Measurements from ENCODE around the gene AGAP6.
"Not testable (repeated sequence)": the region's sequence is repeated elsewhere in the genome, so short reads cannot be mapped to it uniquely, and the experiment has no call there.

The AGAP6 gene

DNA sequence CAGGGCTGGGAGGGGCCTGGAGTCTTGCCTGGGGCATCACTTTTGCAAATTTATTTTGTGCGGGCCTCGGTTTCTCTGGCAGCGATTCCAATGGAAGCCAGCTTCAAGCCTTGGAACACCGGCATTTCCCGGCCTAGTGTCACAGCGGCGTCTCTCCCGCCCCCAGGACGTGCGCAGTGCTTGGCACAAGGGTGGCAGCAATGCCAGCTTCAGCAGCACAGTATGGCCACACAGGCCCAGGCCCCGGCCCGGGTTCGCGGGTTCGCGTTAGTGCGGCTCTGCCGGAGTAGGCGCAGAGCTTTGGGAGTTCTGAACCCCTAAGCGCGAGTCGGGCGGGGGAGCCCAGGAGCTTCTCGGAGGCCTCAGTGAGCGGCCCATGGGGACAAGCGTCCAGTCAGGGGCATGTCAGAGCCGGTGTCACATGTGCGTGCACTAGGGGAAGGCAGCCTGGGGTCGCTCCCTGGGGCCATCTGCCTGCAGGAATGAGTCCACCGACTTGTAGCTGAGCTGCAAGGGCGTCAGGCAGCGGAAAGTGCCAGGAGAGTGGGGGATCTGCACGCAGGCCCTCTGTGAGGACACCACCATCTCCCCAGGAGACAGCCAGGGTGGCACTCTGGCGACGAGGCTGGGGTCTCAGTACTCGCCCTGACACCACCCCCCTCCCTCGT lies 36.6 kb downstream of the AGAP6 start:
- DNase-seq (ENCODE audit: low read depth in 2 of 2, low spot score in 1 of 2) = not testable (repeated sequence)

DNA sequence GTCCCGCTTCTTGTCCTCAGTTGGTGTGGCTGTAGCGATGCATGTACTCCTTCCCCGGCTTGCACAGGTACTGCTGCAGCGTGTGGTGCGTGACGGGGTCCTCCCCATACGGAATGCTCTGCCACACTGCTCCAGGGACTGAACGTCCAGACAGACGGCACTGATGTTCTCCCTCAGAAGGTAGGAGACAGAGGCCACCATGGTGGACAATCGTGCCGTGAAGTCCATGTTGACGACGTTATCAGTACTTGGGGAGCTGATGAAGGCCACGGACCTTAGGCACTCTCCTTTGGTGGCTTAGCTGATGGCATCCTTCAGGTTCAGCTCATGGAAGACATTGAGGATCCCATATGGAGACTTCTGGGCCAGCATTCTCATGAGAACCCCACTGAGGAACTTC lies 37.4 kb downstream of the AGAP6 start:
- no peak for DNase-seq (ENCODE audit: low read depth in 2 of 2, low spot score in 1 of 2)

DNA sequence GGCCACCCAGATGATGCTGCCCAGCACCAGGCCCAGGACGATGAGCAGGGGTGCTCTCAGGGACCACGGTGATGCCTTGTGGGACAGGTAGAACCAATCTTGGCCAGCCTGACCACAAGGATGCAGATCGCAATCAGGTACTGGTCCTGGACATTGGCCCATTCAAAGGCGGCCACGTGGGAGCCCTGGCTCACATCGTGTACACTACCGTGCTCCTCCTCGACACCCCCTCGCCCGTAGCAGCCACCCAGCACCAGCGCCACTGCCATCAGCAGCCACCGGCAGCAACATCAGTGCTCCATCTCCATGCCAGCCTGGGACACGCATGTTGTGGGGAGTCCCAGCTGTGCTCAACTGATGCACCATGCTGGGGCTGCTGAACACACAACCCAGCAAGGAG lies 39.0 kb downstream of the AGAP6 start:
- DNase-seq (ENCODE audit: low read depth in 2 of 2, low spot score in 1 of 2) = no peak

DNA sequence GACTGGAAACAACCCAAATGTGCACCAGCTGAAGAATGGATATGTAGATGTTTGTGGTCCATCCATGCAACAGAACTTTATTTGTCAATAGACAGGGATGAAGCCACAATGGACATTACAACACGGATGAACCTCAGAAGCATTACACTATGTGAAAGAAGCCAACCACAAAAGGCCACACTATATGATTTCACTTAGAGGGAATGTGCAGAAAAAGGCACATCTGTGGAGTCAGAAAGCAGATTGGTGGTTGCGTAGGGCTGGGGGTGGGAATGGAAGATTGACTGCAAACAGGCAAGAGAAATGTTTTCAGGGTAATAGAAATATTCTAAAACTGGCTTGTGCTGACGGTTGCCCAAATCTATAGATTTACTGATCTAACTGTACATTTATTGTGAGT lies 45.3 kb downstream of the AGAP6 start:
- no peak for DNase-seq (ENCODE audit: low read depth in 2 of 2, low spot score in 1 of 2)

DNA sequence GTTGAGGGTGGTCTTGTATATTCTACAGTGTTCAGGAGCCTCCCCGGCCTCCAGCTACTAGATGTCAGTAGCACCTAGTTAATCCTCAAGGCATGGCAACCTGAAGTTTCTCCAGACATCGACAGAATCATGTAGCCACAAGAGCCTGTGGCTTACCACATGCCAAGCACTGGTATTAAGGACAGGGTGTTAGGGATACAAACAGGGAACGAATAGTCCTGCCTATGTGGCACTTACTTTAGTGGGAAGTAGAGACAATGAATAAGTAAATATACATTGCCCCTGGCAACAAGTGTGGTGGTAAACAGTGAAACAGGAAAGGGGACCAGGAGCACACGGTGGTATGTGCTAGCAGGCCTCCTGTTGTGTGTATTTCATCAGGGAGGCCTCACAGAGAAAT lies 47.1 kb downstream of the AGAP6 start:
- DNase-seq (ENCODE audit: low read depth in 2 of 2, low spot score in 1 of 2) = not testable (repeated sequence)

DNA sequence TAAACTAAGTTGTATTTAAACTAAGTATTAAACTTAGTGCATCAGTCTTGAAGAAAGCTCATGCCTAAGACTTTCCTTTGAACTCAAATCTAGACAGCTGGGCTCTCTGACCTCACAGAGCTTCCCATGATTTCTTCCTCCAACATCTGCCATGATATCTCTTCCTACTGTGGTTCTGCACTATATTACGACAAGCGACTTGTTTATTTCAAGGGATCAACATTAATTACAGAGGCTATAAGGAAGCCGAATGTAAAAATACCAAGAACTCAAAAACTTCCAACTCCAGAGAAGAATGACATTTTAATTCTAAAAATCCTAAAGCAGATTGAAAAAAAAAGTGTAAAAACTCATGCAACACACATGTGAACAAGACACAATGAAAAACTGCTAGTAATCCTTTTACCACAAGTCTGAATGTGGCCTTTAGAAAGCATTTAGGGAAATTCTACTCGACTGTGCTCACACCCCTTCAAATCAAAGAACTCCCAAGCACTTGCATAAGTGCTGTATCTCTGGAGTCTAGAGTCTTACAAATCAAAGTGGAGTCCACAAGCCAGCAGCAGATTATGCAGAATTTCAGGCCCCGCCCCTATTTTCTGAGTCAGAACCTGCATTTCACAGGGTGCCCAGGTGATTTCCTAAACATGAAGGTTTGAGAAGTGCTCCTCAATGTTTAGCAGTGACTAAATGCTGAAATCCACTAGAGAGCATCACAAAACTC lies 56.9 kb downstream of the AGAP6 start:
- no peak for DNase-seq (ENCODE audit: low read depth in 2 of 2, low spot score in 1 of 2)

DNA sequence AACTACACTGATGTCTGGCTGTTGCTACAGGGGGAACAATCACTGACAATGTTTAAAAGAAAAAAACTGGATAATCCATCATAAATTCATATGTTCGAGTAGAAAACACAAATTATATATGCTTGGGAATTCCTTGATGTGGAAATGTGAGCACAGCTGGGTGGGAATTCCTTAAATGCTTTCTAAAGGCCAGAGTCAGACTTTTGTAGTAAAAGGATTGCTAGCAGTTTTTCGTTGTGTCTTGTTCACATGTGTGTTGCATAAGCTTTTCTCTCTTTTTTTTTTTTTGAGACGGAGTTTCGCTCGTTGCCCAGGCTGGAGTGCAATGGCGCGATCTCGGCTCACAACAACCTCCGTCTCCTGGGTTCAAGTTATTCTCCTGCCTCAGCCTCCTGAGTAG lies 58.3 kb downstream of the AGAP6 start:
- DNase-seq (ENCODE audit: low read depth in 2 of 2, low spot score in 1 of 2) = not testable (repeated sequence)

DNA sequence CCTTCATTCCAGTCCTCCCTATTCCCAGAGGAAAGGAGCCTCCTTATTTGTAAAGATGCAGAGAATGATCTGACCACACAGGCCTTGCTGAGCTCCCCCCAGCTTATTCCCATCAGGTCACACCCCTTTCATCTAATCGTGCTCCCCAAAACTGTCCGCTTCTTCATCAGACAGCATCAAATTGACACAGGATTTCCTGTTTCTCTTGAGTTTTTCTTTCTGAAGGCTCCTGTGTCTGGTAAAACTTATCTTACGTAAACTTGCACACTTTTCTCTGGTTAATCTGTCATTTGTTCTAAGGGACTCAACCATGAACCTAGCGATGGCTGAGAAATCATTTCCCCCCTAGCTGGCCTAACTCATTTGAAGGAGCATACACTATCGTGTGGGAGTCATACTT lies 59.4 kb downstream of the AGAP6 start:
- DNase-seq (ENCODE audit: low read depth in 2 of 2, low spot score in 1 of 2) = not testable (repeated sequence)

DNA sequence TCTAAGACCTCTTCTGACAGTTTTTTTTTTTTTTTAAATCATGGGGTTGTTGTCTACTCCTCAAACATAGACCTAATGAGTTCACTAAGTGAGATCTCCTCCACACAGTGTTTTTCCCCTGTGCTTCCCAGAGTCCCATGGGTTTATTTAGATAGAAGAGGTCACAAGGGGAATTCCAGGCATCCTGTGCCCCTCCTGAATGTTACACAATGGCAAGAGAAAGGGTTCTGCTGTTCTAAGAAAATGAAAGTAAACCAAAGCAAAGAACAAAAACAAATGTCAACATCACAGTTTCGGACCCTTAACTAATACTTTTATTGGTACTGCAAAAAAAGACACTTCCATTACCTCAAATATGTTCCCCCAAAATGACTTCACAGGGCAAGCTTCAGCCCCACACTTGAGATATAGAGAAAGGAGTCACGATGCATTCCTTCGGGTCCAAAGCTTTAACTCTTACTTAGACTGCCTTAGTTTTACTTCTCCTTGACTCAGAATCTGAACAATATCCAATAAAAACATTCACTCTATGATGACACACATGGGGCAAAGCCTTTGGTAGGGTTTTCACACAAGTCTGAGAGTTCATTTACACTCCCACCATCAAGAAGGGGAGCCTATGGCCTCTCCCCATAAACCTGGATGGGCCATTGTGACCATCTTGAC lies 63.9 kb downstream of the AGAP6 start:
- not testable (repeated sequence) for DNase-seq (ENCODE audit: low read depth in 2 of 2, low spot score in 1 of 2)

DNA sequence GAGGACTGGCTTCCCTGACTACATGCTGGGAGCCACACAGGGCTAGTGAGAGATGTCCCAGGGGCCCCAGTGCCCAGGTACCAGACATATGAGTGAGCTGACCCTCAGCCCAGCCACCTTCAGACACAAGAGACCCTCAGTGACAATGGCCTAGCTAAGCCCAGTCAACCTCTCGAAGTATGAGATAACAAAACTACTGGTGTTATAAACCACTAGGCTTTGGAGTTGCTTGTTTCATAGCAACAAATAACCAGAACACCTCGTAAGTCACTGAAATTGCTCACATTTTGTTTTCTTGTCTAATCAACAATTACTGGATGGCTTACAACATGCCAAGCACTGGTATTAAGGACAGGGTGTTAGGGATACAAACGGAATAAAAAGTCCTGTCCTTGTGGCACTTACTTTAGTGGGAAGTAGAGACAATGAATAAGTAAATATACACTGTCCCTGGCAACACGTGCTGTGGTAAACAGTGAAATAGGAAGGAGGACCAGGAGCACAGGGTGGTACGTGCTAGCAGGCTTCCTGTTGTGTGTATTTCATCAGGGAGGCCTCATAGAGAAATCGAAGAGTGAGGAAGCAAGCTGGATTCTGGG lies 64.7 kb downstream of the AGAP6 start:
- DNase-seq (ENCODE audit: low read depth in 2 of 2, low spot score in 1 of 2) = not testable (repeated sequence)

DNA sequence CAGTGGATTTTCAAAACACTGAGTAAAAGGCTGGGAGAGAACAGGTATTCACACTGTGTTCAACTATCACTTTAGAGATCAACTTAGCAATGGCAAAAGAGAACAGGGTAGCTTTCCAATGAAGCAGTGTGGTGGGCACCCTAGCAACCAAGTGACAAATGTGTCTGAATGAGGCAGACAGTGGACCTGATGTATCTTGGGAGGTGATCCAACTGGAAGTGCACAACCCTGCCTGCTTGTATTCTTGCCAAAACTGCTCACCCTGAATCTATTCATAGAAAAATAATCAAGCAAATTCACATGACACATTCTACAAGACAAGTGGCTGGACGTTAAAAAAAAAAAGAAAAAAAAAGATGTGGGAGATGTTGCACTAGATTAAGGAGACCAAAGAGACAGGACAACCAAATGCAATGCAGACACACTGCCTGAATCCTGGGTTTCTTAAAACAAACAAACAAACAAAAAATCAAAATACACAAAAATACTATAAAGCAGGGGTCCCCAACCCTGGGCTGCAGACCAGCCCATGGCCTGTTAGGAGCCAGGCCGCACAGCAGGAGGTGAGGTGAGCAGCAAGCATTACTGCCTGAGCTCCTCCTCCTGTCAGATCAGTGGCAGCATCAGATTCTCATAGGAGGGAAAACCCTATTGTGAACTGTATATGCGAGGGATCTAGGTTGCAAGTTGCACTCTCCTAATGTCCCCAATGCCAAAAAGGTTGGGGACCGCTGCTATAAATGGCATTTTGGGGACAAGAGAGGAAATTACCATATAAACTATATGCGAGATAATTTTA lies 67.5 kb downstream of the AGAP6 start:
- DNase-seq (ENCODE audit: low read depth in 2 of 2, low spot score in 1 of 2) = not testable (repeated sequence)

DNA sequence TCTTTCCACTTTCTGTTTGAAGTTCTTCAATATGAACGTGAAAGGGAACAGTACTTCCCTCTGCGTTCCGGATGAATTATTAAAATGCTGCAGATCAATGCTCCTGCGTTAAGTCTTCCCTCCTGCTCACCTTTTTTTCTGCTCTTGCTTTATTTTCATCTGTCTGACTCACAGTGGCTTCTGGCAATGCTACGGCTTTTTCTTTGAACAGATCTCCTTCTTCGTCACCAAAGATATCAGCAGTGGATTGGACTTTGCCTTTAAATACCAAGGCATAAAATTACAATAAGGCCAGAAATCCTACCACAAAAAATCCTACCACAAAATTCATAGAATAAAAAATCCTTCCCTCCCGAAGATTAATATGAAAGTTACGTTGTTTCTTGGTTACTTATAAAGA lies 68.4 kb downstream of the AGAP6 start:
- DNase-seq (ENCODE audit: low read depth in 2 of 2, low spot score in 1 of 2) = not testable (repeated sequence)

DNA sequence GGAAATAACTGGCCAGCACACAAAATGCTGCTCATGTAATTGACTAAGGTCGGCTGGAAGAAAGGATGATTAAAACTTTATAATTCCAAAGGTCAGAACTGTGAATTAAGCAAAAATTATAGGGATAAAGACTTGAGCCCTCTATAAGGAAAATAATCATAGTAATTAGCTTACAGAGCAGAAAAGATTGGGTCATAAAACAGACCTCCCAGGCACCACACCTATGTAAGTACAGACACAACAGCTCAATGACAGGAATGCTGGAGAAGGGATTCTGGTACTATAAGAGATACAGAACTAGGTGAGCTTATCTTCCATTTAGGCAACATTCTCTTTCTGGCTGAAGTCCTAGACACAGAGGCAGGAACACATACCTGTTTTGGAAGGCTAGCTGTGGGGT lies 70.5 kb downstream of the AGAP6 start:
- not testable (repeated sequence) for DNase-seq (ENCODE audit: low read depth in 2 of 2, low spot score in 1 of 2)

DNA sequence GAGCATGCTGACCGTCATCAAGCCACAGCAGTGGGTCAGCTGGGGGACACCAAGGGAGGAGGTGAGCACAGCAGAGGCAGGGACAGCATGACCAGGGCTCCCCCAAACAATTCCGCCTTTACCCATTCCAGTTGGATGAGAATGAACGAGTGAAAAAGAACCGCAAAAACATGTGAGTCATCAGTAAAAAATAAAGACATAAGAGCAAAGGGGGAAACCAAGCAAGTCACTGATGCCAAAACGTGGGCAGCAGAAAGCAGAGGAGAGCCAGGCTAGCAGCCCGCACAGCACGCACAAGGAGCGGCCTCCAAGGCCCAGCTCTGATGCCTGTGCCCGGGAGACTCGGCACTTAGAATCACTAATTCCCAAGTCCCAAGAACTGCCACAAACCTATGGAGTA lies 71.7 kb downstream of the AGAP6 start:
- not testable (repeated sequence) for DNase-seq (ENCODE audit: low read depth in 2 of 2, low spot score in 1 of 2)

Measured in stimulated activated CD8-positive, alpha-beta memory T cell treated with anti-CD3 and anti-CD28 coated beads, Interleukin-4, amount 100 ng/mL, for 1 hour (primary cell).